Esophagus muscularis mucosa (tissue), 4 donors: ENCODE measurements around the gene ITGA5. TPM values are rescaled to one million over a fixed set of nuclear protein-coding genes. Genes with fewer than 3 reads are reported as not detected.

Experiments
- DNase-seq: peaks from one replicate; pipeline ENCODE4 v3.0.0-alpha.2; 2017; ENCODE audit errors: extremely low spot score
- H3K27ac ChIP-seq, 4 donors: fragments of 200-600 bp; sonication (generic); replicated peaks in 1 of 4; 1 replicate in 3 of 4; 2 replicates in 1 of 4; pipeline ENCODE4 v1.5.1; 2016 to 2019; ENCODE audit warnings: mild to moderate bottlenecking in 1 of 4
- H3K27me3 ChIP-seq, 4 donors: fragments of 200-600 bp; sonication (generic); one replicate each; pipeline versions ENCODE4 v1.5.1 to v1.6.0; 2016 to 2019
- H3K36me3 ChIP-seq, 4 donors: fragments of 200-600 bp; sonication (generic); one replicate each; pipeline ENCODE4 v1.5.1; 2016 to 2019
- H3K4me1 ChIP-seq, 4 donors: fragments of 200-600 bp; sonication (generic); one replicate each; pipeline ENCODE4 v1.5.1; 2016 to 2019
- H3K4me3 ChIP-seq, 4 donors: fragments of 200-600 bp; sonication (generic); 1 replicate in 2 of 4; 2 replicates in 2 of 4; pipeline ENCODE4 v1.5.1; 2016 to 2019; ENCODE audit warnings: mild to moderate bottlenecking in 4 of 4, moderate library complexity in 1 of 4
- H3K9me3 ChIP-seq, 4 donors: fragments of 200-600 bp; sonication (generic); 1 replicate in 3 of 4; 2 replicates in 1 of 4; pipeline ENCODE4 v1.5.1; 2016 to 2019
- CTCF ChIP-seq, 3 experiments: fragments of 200-600 bp in 2 of 3; fragments of 450-650 bp in 1 of 3; sonication (generic) in 2 of 3; IDR thresholded peaks; one replicate each; pipeline ENCODE4 v1.5.1; 2017 to 2019; ENCODE audit warnings: antibody characterized with exemption in 3 of 3, mild to moderate bottlenecking in 2 of 3, moderate library complexity in 1 of 3
- EP300 ChIP-seq: sonication (generic); formaldehyde crosslinking; IDR thresholded peaks from one replicate; pipeline ENCODE4 v1.6.1; 2017; ENCODE audit warnings: antibody characterized with exemption
- POLR2A ChIP-seq: fragments of 450-650 bp; IDR thresholded peaks from one replicate; pipeline ENCODE4 v1.6.1; 2017; ENCODE audit warnings: antibody characterized with exemption, moderate library complexity, mild to moderate bottlenecking, low read depth
- POLR2AphosphoS5 ChIP-seq, 2 donors: sonication (generic); formaldehyde crosslinking; IDR thresholded peaks; one replicate each; pipeline ENCODE4 v1.6.1; 2017; ENCODE audit warnings: antibody characterized with exemption in 2 of 2
- WGBS: methylation state at CpG from one replicate; pipeline ENCODE4 v1.1.5; 2018; 5-methylcytosine and 5-hydroxymethylcytosine counted together
- intact Hi-C: fragments of 100-400 bp; cut with DNase I; formaldehyde crosslinking; loops from one replicate; pipeline ENCODE4 v1.15.1; 2023
- total RNA-seq, 4 donors: library from RNA; depleted of rRNA; stranded (reverse); fragments of >200 nt; gene quantifications; one replicate each; pipeline versions ENCODE4 v1.1.0 to v1.2.1, GENCODE V29; 2016

The ITGA5 gene
- total RNA-seq, 4 donors from 2014 or later, result 264 to 785 (median 602) TPM

GRCh38 chr12:54424224-54424623 lies 5.2 kb upstream of the ITGA5 start:
- WGBS, result 60% methylated on average over 3 of the region's 3 CpGs
- Histone ChIP-seq H3K9me3 (no peaks in the 10 kb centered on the region), H3K4me1 (peaks cover 74 to 97% (median 97%) of the 10 kb centered on the region in 4 donors), H3K27ac (peak overlapping the region; percentile 42 to 97 (median 94)), H3K36me3 (no peaks in the 10 kb centered on the region), H3K27me3 (no peaks in the 10 kb centered on the region), H3K4me3 (no peak overlapping the region)
- TF ChIP-seq POLR2A (no peak), POLR2AphosphoS5 (IDR thresholded peaks at IDR 0.05) (no peak), CTCF (IDR thresholded peaks at IDR 0.05) (no peak), EP300 (no peak)
- intact Hi-C loops, result no loop called here
- DNase-seq, result no peak

- H3K4me1 ChIP-seq, result peaks cover 70 to 93% (median 92%) of the 10 kb centered on the region in 4 donors
- H3K27me3 ChIP-seq, result no peaks in the 10 kb centered on the region
- WGBS, result 77% methylated on average over 5 of the region's 5 CpGs
- no peak overlapping the region for H3K4me3 ChIP-seq
- no peak for DNase-seq
- intact Hi-C loops, result no loop called here
- TF ChIP-seq POLR2A, result no peak
- no peak for TF ChIP-seq CTCF (IDR thresholded peaks at IDR 0.05)
- no peak for TF ChIP-seq POLR2AphosphoS5 (IDR thresholded peaks at IDR 0.05)
- TF ChIP-seq EP300, result no peak
- H3K9me3 ChIP-seq, result no peaks in the 10 kb centered on the region
- no peaks in the 10 kb centered on the region for H3K36me3 ChIP-seq
- H3K27ac ChIP-seq, result peak overlapping the region; percentile 42 to 97 (median 94)
These were observed 4.7 kb upstream of the ITGA5 start for GRCh38 chr12:54423816-54424150.

- WGBS, result 74% methylated on average over 2 of the region's 2 CpGs
- DNase-seq, result no peak
- Histone ChIP-seq H3K27me3 (no peaks in the 10 kb centered on the region), H3K4me3 (peak overlapping the region in 2 of 4 donors; percentile 87 to 95), H3K27ac (peak overlapping the region; percentile 91 to 97 (median 94)), H3K4me1 (peaks cover 57 to 84% (median 83%) of the 10 kb centered on the region in 4 donors), H3K36me3 (no peaks in the 10 kb centered on the region), H3K9me3 (no peaks in the 10 kb centered on the region)
- TF ChIP-seq CTCF (IDR thresholded peaks at IDR 0.05) (no peak), POLR2AphosphoS5 (IDR thresholded peaks at IDR 0.05) (no peak), POLR2A (no peak), EP300 (no peak)
- intact Hi-C loops, result no loop called here
These were observed 2.8 kb upstream of the ITGA5 start for GRCh38 chr12:54421879-54422250.

- peaks cover 57 to 84% (median 83%) of the 10 kb centered on the region in 4 donors for H3K4me1 ChIP-seq
- intact Hi-C loops, result no loop called here
- no peaks in the 10 kb centered on the region for H3K36me3 ChIP-seq
- peak; percentile 96 for DNase-seq
- no peaks in the 10 kb centered on the region for H3K9me3 ChIP-seq
- no peaks in the 10 kb centered on the region for H3K27me3 ChIP-seq
- TF ChIP-seq EP300 (peak; percentile 62), POLR2AphosphoS5 (IDR thresholded peaks at IDR 0.05) (peak; percentile 72 to 81), CTCF (IDR thresholded peaks at IDR 0.05) (no peak), POLR2A (no peak)
- peak overlapping the region; percentile 91 to 97 (median 94) for H3K27ac ChIP-seq
- H3K4me3 ChIP-seq, result peak overlapping the region; percentile 80 to 96 (median 91)
- WGBS, result 45% methylated on average over 4 of the region's 4 CpGs
These were observed 2.3 kb upstream of the ITGA5 start for GRCh38 chr12:54421175-54421878.
